GM19455 (cell line): ENCODE results near the gene ESR1.
A peak's percentile ranks its signal among the peaks of the same experiment; 100 is the strongest.

Source experiments
- ATAC-seq: cut with Tn5 transposase; IDR thresholded peaks from one replicate; pipeline ENCODE4 v1.9.1; 2021; ENCODE audit not compliant: unreplicated experiment

The ESR1 gene

DNA sequence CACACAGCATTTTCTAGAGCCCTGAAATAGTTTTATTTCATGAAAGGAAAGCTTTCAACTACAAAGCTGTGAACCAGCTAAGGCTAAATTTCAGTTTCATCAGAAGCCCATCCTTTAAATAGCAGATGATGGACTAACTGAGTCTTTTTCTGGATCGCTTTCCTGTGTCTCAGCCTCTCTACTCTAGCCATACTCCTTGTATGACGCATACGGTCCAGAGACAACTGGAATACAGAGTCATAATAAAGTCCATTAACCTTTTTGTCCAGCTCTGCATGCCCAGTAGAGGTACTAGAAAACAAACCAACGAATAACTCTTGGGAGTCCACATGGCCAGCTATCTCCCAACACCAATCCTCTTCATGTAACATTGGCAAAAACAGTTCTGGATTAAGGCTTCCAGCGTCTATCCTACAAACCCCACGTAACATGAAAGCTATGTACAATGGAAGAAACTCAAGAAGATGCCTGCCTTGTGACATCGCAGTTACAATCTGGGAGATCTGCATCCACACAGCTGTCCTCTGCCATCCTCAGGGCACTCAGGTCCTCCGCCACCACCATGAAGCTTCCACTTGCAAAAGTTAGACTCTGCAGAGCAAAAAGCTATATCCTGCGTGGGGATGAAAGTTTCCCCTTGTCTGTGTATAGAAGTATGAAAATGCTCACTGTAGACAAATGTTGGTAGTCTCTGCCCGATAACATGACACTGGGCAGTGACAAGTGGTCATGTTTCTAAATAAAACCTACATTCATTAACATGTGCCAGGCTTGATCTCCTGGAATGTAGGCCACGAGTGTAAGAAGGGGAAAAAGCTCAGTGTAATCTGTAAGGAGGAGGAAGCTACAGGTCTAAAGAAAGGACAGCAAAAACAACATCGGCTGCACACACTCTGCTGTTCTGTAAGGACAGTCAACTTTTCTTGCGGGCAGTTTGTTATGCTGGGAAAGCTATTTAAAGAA, 360.4 kb downstream of the ESR1 start:
- ATAC-seq = no peak

DNA sequence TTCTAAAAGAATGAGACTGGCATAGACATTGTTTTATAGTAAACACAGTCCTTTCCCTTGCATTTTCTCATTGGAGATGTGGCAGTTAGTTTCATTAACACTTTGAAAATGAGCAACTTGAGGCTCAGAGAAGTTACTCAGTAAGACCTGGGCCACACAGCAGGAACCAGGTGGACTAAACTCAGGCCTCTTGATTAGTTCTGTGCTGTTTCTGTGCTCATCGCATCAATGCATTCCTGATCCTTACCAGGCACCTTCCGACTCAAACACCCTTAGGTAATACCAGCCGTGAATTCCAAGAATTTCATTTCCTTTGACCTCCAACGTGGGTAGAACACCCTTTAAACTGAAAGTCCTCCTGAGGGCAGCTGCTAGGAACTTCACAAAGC, 362.8 kb downstream of the ESR1 start:
- ATAC-seq = no peak

DNA sequence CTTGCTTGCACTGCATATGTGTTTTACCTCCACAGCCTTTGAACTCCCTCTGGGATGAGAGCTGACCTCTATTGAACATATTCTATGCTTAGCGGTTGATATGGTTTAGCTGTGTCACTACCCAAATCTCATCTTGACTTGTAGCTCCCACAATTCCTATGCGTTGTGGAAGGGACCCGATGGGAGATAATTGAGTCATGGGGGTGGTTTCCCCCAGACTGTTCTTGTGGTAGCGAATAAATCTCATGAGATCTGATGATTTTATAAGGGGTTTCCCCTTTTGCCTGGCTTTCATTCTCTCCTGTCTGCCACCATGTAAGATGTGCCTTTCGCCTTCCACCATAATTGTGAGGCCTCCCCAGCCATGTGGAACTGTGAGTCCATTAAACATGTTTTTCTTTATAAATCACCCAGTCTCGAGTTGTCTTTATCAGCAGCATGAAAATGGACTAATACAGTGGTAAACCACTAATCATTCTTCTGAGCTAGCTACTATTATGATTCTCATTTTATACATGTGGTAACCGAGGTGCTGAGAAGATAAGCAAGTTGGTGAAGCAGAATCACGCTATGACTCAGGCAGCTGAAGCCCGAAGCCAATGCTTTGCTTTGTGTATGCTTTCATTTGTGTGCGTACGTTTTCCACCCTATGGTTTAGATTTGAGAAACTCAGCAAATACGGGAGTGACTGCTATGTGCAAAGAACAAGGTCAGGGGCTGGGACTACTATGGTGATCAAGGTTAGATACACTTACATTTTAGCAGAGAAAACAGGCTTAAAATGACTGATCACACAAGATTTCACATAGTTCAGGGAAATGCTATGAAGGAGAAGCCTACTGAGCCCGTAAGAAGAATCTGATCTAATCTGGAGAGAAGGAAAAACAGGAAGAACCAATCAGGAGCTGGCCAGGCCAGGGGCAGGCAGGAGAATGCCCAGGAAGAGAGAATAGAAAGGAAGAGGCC, 363.5 kb downstream of the ESR1 start:
- ATAC-seq = peak; percentile 95

DNA sequence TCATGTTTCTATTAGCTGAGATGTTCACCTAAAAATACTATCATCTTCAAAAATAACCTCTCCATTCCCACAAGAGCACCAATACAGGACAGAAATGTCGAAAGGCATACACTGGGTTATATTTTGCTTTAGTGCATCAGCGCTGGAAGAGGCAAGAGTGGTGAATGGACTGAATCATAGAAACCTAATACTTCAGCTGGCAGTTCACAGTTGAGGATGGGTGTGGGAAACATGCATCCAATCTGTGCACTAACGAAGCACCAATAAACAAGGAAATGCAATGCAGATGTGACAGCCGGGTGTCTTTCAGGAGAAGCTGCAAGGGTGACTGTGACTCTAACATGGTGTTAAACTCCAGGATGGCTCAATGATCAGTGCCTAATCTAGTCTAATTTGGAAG, 365.8 kb downstream of the ESR1 start:
- ATAC-seq = no peak

DNA sequence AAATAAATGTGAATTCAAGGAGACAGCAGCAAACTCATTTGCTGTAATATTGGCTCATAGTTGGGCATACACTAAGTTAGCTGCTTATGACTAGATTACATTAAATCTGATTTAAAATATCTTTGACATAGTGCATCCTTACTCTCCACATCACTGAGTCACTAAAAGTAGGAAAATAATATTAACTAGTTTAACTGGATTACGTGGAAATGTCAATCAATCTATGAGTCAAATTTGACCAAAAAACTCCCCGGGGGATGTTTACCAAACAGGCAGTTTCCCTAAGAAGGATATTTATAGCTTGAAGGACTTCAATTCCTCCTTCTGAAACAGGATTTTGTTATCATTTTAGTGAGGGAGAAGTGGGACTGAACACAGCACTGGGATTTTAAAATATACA, 366.5 kb downstream of the ESR1 start:
- no peak for ATAC-seq

DNA sequence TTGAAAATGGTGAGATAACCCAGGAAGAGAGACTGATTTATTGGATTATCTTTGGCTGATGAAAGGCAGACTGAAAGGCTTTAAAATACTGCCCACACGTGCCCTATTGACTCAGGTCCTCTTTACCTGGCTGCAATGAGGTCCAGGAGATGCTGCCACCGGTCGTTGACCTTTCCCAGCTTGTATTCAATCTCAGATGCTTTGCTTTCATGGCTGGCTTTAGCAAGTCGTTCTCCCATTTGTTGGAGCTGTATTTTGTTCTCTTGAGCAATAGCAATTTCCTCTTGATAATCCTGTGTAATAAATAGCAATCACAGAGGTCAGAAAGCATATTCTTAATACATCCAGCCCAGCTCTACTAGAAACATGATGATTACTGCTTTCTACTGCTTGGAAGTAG, 368.8 kb downstream of the ESR1 start:
- ATAC-seq = no peak
